Lower leg skin (tissue), 3 donors: ENCODE measurements around the gene EXPH5.
"Not testable (repeated sequence)": the region's sequence is repeated elsewhere in the genome, so short reads cannot be mapped to it uniquely, and the experiment has no call there.

Experiments used
- POLR2A ChIP-seq, 2 donors: fragments of 450-650 bp; IDR thresholded peaks; one replicate each; pipeline ENCODE4 v1.6.1; 2016 to 2017; ENCODE audit warnings: antibody characterized with exemption in 2 of 2, mild to moderate bottlenecking in 1 of 2, moderate library complexity in 1 of 2
- TF ChIP-seq, protein P1 (sequence below), 3 donors: fragments of 450-650 bp; IDR thresholded peaks; one replicate each; pipeline ENCODE4 v1.5.1; 2016; ENCODE audit warnings: antibody characterized with exemption in 3 of 3, mild to moderate bottlenecking in 3 of 3, moderate library complexity in 2 of 3

DNA sequence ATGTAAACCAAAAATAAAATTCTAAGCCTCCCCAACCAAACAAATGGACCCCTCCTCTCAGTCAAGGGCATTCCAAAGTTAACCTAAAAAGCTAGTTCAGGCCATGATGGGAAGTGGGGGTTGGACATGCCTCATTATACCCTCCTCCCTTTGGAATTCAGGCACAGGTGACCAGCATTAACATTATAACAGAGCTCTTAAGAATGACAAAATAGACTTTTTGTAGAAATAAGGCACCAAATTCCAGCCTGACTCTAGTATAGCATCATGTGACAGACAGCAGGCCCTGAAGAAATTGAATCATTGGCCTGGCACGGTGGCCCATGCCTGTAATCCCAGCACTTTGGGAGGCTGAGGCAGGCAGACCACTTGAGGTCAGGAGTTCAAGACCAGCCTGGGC lies 48.2 kb upstream of the EXPH5 start:
- TF ChIP-seq POLR2A (IDR thresholded peaks at IDR 0.05) = not testable (repeated sequence)
- TF ChIP-seq, protein P1, sequence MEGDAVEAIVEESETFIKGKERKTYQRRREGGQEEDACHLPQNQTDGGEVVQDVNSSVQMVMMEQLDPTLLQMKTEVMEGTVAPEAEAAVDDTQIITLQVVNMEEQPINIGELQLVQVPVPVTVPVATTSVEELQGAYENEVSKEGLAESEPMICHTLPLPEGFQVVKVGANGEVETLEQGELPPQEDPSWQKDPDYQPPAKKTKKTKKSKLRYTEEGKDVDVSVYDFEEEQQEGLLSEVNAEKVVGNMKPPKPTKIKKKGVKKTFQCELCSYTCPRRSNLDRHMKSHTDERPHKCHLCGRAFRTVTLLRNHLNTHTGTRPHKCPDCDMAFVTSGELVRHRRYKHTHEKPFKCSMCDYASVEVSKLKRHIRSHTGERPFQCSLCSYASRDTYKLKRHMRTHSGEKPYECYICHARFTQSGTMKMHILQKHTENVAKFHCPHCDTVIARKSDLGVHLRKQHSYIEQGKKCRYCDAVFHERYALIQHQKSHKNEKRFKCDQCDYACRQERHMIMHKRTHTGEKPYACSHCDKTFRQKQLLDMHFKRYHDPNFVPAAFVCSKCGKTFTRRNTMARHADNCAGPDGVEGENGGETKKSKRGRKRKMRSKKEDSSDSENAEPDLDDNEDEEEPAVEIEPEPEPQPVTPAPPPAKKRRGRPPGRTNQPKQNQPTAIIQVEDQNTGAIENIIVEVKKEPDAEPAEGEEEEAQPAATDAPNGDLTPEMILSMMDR (IDR thresholded peaks at IDR 0.05) = not testable (repeated sequence)
